Cerebellar nuclear complex (tissue), 1 donor: ENCODE data around the gene SLC35F4.

Experiments
- DNase-seq, 2 experiments: peaks; one replicate each; lab custom pipeline; 2025; lab: John Stamatoyannopoulos, UW

SLC35F4 gene

GRCh38 chr14:57848353-57848752 is 17.5 kb downstream of the SLC35F4 start:
- no peak for DNase-seq

DNA sequence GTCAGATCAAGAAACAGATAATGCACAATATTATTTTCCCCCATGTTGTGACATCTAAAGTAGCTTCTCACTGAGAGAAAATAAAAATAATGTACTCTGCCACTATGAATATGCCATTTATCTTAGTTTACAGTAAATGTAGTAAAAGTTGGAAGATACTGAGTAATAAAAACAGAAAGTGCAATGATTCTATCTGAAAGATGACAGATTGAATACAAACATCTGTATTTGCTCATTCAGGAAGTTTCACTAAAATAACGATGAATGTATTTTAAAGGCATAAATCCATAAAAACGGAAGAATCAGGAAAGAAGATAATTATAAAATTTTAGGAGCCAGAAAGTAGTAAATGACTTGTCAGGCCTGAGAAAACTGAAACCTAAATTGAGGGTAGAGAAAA is 18.2 kb downstream of the SLC35F4 start:
- DNase-seq = no peak

DNA sequence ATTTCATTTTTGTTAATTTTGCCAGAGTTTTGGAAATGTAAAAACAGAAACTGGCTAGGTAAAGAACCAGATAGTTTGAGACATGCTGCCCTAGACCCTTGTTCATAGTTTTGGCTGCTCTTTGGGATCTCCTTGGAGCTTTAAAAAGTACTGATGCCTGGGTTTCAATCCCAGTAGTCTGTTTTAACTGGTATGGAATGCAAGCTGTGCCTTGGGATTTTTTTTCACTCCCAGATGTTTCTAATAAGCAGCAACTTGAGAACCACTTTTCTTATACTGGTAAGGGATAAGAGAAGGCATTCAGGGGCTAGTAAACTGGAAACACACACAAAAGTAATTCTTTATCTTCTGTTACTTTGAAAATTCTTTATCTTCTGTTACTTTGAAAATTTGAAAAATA is 18.8 kb downstream of the SLC35F4 start:
- DNase-seq = no peak

GRCh38 chr14:57846596-57846995 is 19.3 kb downstream of the SLC35F4 start:
- DNase-seq = no peak

GRCh38 chr14:57845802-57846531 is 19.9 kb downstream of the SLC35F4 start:
- DNase-seq = no peak

GRCh38 chr14:57845316-57845715 is 20.6 kb downstream of the SLC35F4 start:
- no peak for DNase-seq

- no peak for DNase-seq
Measured at GRCh38 chr14:57837267-57837666, 28.6 kb downstream of the SLC35F4 start.

DNA sequence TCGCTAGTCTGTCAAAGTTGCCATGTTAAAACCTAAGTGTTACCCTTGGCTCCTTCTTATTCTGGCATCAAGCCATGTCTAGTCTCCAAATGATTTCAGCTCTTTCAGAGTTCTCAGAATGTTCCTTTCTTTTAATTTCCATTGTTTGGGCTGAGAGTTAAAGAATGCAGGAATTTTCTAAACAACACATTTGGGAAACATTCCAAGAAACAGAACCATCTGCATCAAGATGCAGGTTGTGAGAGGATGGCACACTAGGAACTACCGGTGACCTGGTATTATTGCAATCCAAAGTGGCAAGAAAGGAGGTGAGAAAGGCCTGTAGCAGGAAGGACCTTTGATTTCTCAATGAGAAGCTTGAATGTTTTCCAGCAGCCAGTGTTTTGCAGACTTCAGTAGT is 30.1 kb downstream of the SLC35F4 start:
- DNase-seq = no peak

DNA sequence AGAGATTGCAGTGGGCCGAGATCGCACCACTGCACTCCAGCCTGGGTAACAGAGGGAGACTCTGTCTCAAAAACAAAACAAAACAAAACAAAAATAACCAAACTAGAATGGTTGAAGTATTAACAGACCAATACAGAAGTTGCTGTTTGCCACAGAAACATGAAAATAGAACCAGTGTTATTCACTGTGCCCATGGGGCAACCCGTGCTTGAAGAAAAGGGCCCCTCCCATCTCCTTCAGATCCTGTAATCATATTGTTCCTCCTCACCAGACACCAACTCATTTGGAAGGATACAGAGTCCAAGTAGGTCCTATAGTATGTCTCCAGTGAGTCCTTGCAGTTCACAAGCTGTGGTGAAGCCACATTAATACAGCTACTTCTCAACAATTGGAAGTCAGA is 30.9 kb downstream of the SLC35F4 start:
- no peak for DNase-seq

GRCh38 chr14:57834001-57834598 is 31.8 kb downstream of the SLC35F4 start:
- DNase-seq = no peak

DNA sequence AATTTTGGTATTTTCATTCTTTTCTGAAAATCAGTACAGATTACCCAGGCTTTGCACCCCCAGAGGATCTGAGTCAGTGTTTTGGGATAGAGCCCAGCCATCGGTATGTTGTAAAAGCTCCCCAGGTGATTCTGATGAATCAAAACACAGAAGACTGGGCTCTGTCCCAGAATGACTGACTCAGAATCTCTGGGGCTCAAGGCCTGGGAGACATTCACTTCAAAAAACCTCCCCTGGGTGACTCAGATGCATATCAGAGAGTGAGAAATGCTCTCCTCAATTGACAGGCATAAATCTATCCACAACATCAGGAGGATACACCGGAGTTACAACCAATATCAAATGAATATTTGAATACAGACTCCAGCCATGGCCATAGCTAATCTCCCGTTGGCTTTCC is 32.6 kb downstream of the SLC35F4 start:
- no peak for DNase-seq

DNA sequence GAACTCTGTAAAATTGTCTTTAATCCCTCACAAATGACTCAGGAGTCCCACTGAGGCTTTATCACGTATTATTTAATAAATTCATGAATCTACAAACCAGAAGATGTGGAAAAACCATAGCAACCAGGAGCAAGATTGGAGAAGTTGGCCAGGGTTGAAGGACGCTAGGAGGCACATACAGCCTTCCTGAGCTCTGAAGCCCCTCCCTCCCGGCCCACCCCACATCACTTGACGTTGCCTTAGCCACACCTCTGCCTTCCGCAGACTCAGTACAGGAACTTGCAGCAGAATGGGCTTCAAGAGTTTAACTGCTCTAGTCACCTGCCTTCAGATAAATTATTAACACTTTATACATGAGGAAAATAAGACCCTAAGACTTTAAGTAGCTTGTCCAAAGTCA is 33.9 kb downstream of the SLC35F4 start:
- no peak for DNase-seq

DNA sequence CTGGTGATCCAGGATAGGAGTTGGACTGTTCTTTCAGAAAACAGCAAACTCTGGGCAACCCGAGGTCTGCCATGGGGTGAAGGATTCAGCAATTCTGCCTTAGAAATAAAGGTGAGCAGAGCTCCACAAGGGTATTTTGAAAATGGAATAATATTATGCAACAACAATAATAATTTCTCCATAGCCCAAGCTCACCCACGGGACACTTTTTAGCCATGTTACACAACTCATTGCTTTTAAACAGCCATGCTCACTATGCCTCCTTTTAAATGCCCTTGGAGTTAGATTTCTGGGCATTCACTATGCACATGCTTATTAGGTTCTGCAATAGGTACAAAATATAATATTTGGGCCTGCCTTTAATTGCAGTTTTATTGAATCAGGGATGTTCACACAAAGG is 37.2 kb downstream of the SLC35F4 start:
- no peak for DNase-seq

DNA sequence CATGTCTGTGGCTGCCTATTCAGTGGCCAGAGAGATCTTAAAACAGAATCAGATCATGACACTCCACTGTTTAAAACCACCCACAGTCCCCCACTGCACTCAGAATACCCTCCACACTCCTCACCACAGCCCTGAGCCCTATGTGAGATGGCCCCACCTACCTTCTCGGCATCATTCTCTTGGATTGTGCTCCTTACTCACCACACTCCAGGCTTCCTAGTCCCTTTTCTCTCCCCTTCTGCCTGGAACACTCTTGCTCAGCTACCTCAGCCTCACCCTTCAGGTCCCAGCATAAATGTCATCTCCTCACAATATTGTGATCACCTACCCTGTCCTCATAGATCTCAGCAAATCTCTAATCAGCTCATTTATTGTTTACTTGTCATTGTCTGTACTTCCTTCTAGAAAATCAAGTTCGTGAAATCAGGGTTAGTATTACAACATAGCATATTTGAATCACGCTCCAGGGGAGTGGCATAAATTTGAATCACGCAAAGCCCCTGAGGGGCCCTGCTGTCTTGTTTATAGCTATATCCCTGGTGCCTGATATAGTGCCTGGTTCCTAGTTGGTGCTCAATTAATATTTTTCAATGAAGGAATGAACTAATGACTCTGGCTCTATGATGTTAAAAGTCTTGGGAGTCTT is 42.8 kb downstream of the SLC35F4 start:
- no peak for DNase-seq

- no peak for DNase-seq
Measured at GRCh38 chr14:57822081-57822480, 43.8 kb downstream of the SLC35F4 start.

DNA sequence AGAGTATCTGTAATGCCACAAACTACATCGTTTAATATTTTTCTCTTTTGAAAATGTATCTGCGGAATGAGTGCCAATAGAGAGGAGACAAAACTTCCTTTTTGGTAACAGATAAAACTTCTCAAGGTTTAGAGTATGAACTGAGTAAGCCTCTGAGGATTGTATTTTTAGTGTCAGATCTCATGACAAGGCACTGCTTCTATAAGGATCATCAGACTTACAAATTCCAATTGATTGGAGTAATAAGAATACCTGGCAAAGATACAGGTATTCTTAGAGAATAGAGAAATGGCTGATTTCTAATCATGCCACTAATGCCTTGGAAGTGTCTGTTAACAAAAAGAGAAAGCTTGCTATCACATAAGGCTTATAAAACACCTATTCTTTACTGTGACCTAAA is 45.3 kb downstream of the SLC35F4 start:
- DNase-seq = no peak

DNA sequence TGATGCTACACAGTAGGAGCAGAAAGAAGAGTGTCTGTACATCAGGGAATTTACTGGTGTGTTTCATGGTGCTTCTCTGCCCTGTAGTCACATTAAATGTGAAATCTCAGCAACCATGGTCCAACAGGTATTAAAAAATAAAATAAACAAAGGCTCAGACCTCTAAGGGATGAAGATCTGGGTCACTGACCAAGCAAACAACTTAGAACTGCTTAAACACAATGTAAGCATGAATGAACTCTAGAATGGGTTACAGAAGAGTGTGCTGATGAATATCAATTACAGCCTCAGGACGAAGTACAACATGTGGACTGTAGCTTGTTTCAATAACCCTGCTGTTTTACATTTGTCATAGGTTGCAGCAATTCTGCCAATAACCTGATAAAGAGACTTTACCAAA is 47.4 kb downstream of the SLC35F4 start:
- no peak for DNase-seq

GRCh38 chr14:57816568-57817284 is 49.2 kb downstream of the SLC35F4 start:
- no peak for DNase-seq

DNA sequence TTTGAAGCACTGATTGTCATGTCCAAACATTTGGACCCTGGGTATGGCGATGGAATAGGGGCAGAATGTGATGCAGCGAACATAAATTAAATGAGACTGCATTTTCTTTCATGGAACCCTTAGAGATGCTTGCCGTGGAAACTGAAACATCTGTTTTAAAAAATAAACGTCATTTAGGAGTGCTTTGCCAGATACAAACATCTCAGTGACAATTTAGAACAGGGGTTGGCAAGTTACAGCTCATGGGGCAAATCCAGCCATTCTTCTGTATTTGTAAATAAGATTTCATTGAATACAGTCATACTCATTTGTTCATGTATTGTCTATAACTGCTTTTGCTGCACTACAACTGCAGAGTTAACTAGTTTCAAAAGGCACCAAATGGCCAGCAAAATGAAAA is 51.2 kb downstream of the SLC35F4 start:
- no peak for DNase-seq

- DNase-seq = no peak
Measured at GRCh38 chr14:57812741-57813140, 53.2 kb downstream of the SLC35F4 start.

GRCh38 chr14:57811998-57812546 is 53.8 kb downstream of the SLC35F4 start:
- DNase-seq = no peak

GRCh38 chr14:57809808-57810207 is 56.1 kb downstream of the SLC35F4 start:
- no peak for DNase-seq

GRCh38 chr14:57797160-57797559 is 68.7 kb downstream of the SLC35F4 start:
- DNase-seq = no peak
